Activated CD4-positive, alpha-beta memory T cell treated with anti-CD3 and anti-CD28 coated beads for 36 hours (primary cell): ENCODE data around the gene DPEP2. TPM values are rescaled to one million over a fixed set of nuclear protein-coding genes. Genes with fewer than 3 reads are reported as not detected.
"Not testable (repeated sequence)": the region's sequence is repeated elsewhere in the genome, so short reads cannot be mapped to it uniquely, and the experiment has no call there.

Source experiments
- CTCF ChIA-PET: fragments of 350-600 bp; sonication (Branson Sonifier 250); formaldehyde crosslinking; loops from one replicate; lab custom pipeline; 2021; ENCODE audit warnings: antibody characterized with exemption, inconsistent platforms; lab: Charles Lee
- POLR2A ChIA-PET: fragments of 350-600 bp; sonication (Branson Sonifier 250); formaldehyde crosslinking; loops from one replicate; lab custom pipeline; 2021; ENCODE audit warnings: antibody characterized with exemption; lab: Charles Lee
- DNase-seq: peaks from one replicate; pipeline ENCODE4 v3.0.0-alpha.2; 2020
- H3K27ac Mint-ChIP-seq: one replicate; pipeline ENCODE4 v1.8.0; 2021; ENCODE audit warnings: mixed read lengths
- H3K27me3 Mint-ChIP-seq: one replicate; pipeline ENCODE4 v1.8.0; 2021; ENCODE audit warnings: mixed read lengths
- H3K36me3 Mint-ChIP-seq: one replicate; pipeline ENCODE4 v1.8.0; 2021; ENCODE audit warnings: mixed read lengths
- H3K4me1 Mint-ChIP-seq: one replicate; pipeline ENCODE4 v1.8.0; 2021; ENCODE audit warnings: low read depth, mixed read lengths
- H3K4me3 Mint-ChIP-seq: one replicate; pipeline ENCODE4 v1.8.0; 2021; ENCODE audit warnings: mild to moderate bottlenecking, mixed read lengths
- H3K9me3 Mint-ChIP-seq: one replicate; pipeline ENCODE4 v1.8.0; 2021; ENCODE audit warnings: mixed read lengths
- intact Hi-C: fragments of 100-400 bp; cut with micrococcal nuclease; formaldehyde crosslinking; loops from one replicate; pipeline ENCODE4 v1.15.1; 2023
- total RNA-seq, 2 experiments: library from RNA; stranded (reverse); gene quantifications; one replicate each; pipeline ENCODE4 v1.2.3, GENCODE V29; 2021

DPEP2 gene
- total RNA-seq, 2 experiments from 2014 or later = 3.9 to 5.3 TPM

GRCh38 chr16:68003031-68003430 lies 3.7 kb upstream of the DPEP2 start:
- no peaks in the 10 kb centered on the region for H3K27me3 Mint-ChIP-seq
- DNase-seq = no peak
- no peaks in the 10 kb centered on the region for H3K9me3 Mint-ChIP-seq
- intact Hi-C loops = no loop called here
- ChIA-PET POLR2A (interaction anchor here (0.6 to 1.7 kb wide), 2 partner anchors 68 to 70 kb away, joined by 3 read pairs; no protein-coding TSS in a partner anchor), CTCF (interaction anchor here (0.6 to 2.6 kb wide), 6 partner anchors 9 to 258 kb away, joined by 3 to 9 read pairs (median 4); no protein-coding TSS in a partner anchor)
- H3K27ac Mint-ChIP-seq = no peak overlapping the region
- peaks cover 50% of the 10 kb centered on the region for H3K4me1 Mint-ChIP-seq
- H3K36me3 Mint-ChIP-seq = no peaks in the 10 kb centered on the region
- H3K4me3 Mint-ChIP-seq = no peak overlapping the region

GRCh38 chr16:68000450-68000849 lies 1.2 kb upstream of the DPEP2 start:
- ChIA-PET CTCF (interaction anchor here (0.7 to 4.3 kb wide), 2 partner anchors 24 to 40 kb away, joined by 3 to 14 read pairs; no protein-coding TSS in a partner anchor), POLR2A (no interaction called here)
- Mint-ChIP-seq H3K36me3 (no peaks in the 10 kb centered on the region), H3K4me1 (peaks cover 52% of the 10 kb centered on the region), H3K27me3 (no peaks in the 10 kb centered on the region), H3K9me3 (no peaks in the 10 kb centered on the region), H3K27ac (peak overlapping the region; percentile 88), H3K4me3 (peak overlapping the region; percentile 72)
- intact Hi-C loops = no loop called here
- no peak for DNase-seq

- Mint-ChIP-seq H3K4me3 (peak overlapping the region; percentile 72), H3K27me3 (no peaks in the 10 kb centered on the region), H3K9me3 (no peaks in the 10 kb centered on the region), H3K4me1 (peaks cover 52% of the 10 kb centered on the region), H3K27ac (peak overlapping the region; percentile 88), H3K36me3 (no peaks in the 10 kb centered on the region)
- DNase-seq = no peak
- CTCF ChIA-PET = interaction anchor here (0.7 to 4.3 kb wide), 2 partner anchors 24 to 41 kb away, joined by 3 to 14 read pairs; no protein-coding TSS in a partner anchor
- intact Hi-C loops = loop anchor here (2.0 to 5.0 kb wide), 3 partner anchors 31 to 82 kb away; partner anchors contain the start of genes PSMB10 and SLC12A4
- POLR2A ChIA-PET = interaction anchor here (2.5 kb wide), 1 partner anchor 23 kb away, joined by 10 read pairs; the partner anchor contains the start of genes DDX28 and DUS2
Observed at GRCh38 chr16:67999985-68000384, 701 bp upstream of the DPEP2 start.

GRCh38 chr16:67998231-67998778 lies 979 bp downstream of the DPEP2 start:
- intact Hi-C loops = loop anchor here (2.0 to 5.0 kb wide), 3 partner anchors 30 to 84 kb away; partner anchors contain the start of genes PSMB10 and SLC12A4
- not testable (repeated sequence) for H3K4me3 Mint-ChIP-seq, H3K36me3 Mint-ChIP-seq, DNase-seq, H3K27me3 Mint-ChIP-seq, H3K9me3 Mint-ChIP-seq
- Mint-ChIP-seq H3K4me1 (peaks cover 60% of the 10 kb centered on the region), H3K27ac (peak overlapping the region; percentile 88)
- ChIA-PET CTCF (interaction anchor here (0.6 to 4.3 kb wide), 2 partner anchors 9 to 42 kb away, joined by 3 to 14 read pairs; no protein-coding TSS in a partner anchor), POLR2A (interaction anchor here (1.5 to 2.5 kb wide), 3 partner anchors 24 to 87 kb away, joined by 5 to 10 read pairs (median 5); partner anchors contain the start of genes DDX28, DUS2 and NFATC3)

- Mint-ChIP-seq H3K4me1 (peaks cover 63% of the 10 kb centered on the region), H3K27me3 (no peaks in the 10 kb centered on the region), H3K4me3 (no peak overlapping the region), H3K36me3 (no peaks in the 10 kb centered on the region), H3K9me3 (no peaks in the 10 kb centered on the region), H3K27ac (peak overlapping the region; percentile 64)
- intact Hi-C loops = loop anchor here (5.0 kb wide), 2 partner anchors 59 to 86 kb away; partner anchors contain the start of gene PSMB10
- DNase-seq = no peak
- ChIA-PET POLR2A (no interaction called here), CTCF (interaction anchor here (1.0 to 1.1 kb wide), 2 partner anchors 9 to 44 kb away, joined by 3 to 5 read pairs; no protein-coding TSS in a partner anchor)
Observed at GRCh38 chr16:67996666-67997065, 2.6 kb downstream of the DPEP2 start.

GRCh38 chr16:67995423-67995822 lies 3.9 kb downstream of the DPEP2 start:
- Mint-ChIP-seq H3K27ac (peak overlapping the region; percentile 59), H3K36me3 (no peaks in the 10 kb centered on the region), H3K4me1 (peaks cover 56% of the 10 kb centered on the region), H3K9me3 (no peaks in the 10 kb centered on the region), H3K4me3 (peak overlapping the region; percentile 31), H3K27me3 (no peaks in the 10 kb centered on the region)
- CTCF ChIA-PET = interaction anchor here (0.6 to 2.3 kb wide), 3 partner anchors 11 to 241 kb away, joined by 3 to 19 read pairs (median 3); no protein-coding TSS in a partner anchor
- POLR2A ChIA-PET = interaction anchor here (0.6 kb wide), 1 partner anchor 95 kb away, joined by 3 read pairs; no protein-coding TSS in a partner anchor
- DNase-seq = peak; percentile 53
- intact Hi-C loops = loop anchor here (5.0 kb wide), 2 partner anchors 58 to 87 kb away; partner anchors contain the start of gene PSMB10

- ChIA-PET CTCF (interaction anchor here (0.6 to 2.3 kb wide), 11 partner anchors 9 to 235 kb away, joined by 3 to 19 read pairs (median 4); partner anchors contain the start of gene DUS2), POLR2A (interaction anchor here (1.3 kb wide), 1 partner anchor 28 kb away, joined by 3 read pairs; no protein-coding TSS in a partner anchor)
- Mint-ChIP-seq H3K4me1 (peaks cover 42% of the 10 kb centered on the region), H3K4me3 (peak overlapping the region; percentile 73), H3K27ac (peak overlapping the region; percentile 94)
- H3K36me3 Mint-ChIP-seq, intact Hi-C loops, H3K9me3 Mint-ChIP-seq, H3K27me3 Mint-ChIP-seq: not testable (repeated sequence)
- DNase-seq = peak; percentile 22
Observed at GRCh38 chr16:67994040-67994408, 5.3 kb downstream of the DPEP2 start.

- Mint-ChIP-seq H3K27ac (peak overlapping the region; percentile 94), H3K36me3 (no peaks in the 10 kb centered on the region)
- POLR2A ChIA-PET = interaction anchor here (1.3 kb wide), 1 partner anchor 29 kb away, joined by 3 read pairs; no protein-coding TSS in a partner anchor
Observed at GRCh38 chr16:67993207-67994039, 5.9 kb downstream of the DPEP2 start.

GRCh38 chr16:67992661-67993206 lies 6.5 kb downstream of the DPEP2 start:
- Mint-ChIP-seq H3K4me3 (no peak overlapping the region), H3K4me1 (peaks cover 35% of the 10 kb centered on the region), H3K36me3 (no peaks in the 10 kb centered on the region), H3K27me3 (no peaks in the 10 kb centered on the region), H3K27ac (peak overlapping the region; percentile 23), H3K9me3 (no peaks in the 10 kb centered on the region)
- intact Hi-C loops = loop anchor here (1.0 to 2.0 kb wide), 4 partner anchors 30 to 237 kb away; partner anchors contain the start of genes DDX28 and DUS2
- ChIA-PET POLR2A (no interaction called here), CTCF (interaction anchor here (1.2 to 2.0 kb wide), 2 partner anchors 30 to 48 kb away, joined by 6 to 9 read pairs; partner anchors contain the start of genes DDX28 and DUS2)
- DNase-seq = no peak

More at GRCh38 chr16:67993207-67994039, 5.9 kb downstream of the DPEP2 start:
- Mint-ChIP-seq H3K9me3 (no peaks in the 10 kb centered on the region), H3K4me1 (peaks cover 37% of the 10 kb centered on the region), H3K27me3 (no peaks in the 10 kb centered on the region), H3K4me3 (peak overlapping the region; percentile 73)
- CTCF ChIA-PET = interaction anchor here (0.6 to 2.3 kb wide), 11 partner anchors 8 to 235 kb away, joined by 3 to 19 read pairs (median 4); partner anchors contain the start of gene DUS2
- intact Hi-C loops = loop anchor here (1.0 to 2.0 kb wide), 4 partner anchors 29 to 236 kb away; partner anchors contain the start of genes DDX28 and DUS2
- DNase-seq = peak; percentile 90

GRCh38 chr16:67990018-67990386 lies 9.3 kb downstream of the DPEP2 start:
- H3K27me3 Mint-ChIP-seq = no peaks in the 10 kb centered on the region
- intact Hi-C loops = no loop called here
- no peaks in the 10 kb centered on the region for H3K9me3 Mint-ChIP-seq
- H3K36me3 Mint-ChIP-seq = no peaks in the 10 kb centered on the region
- H3K27ac Mint-ChIP-seq = no peak overlapping the region
- no peak overlapping the region for H3K4me3 Mint-ChIP-seq
- DNase-seq = no peak
- ChIA-PET POLR2A (no interaction called here), CTCF (interaction anchor here (1.5 kb wide), 1 partner anchor 9 kb away, joined by 5 read pairs; no protein-coding TSS in a partner anchor)
- H3K4me1 Mint-ChIP-seq = peaks cover 19% of the 10 kb centered on the region
